Esophagus squamous epithelium (tissue), 5 donors: Measurements from ENCODE around the gene ABCB9. TPM values are rescaled to one million over a fixed set of nuclear protein-coding genes. Genes with fewer than 3 reads are reported as not detected.

Source experiments
- DNase-seq: peaks from one replicate; lab custom pipeline; 2025; lab: John Stamatoyannopoulos, UW
- H3K27ac ChIP-seq, 4 donors: fragments of 200-600 bp; sonication (generic); one replicate each; pipeline ENCODE4 v1.5.1; 2016 to 2019; ENCODE audit warnings: mild to moderate bottlenecking in 1 of 4
- H3K27me3 ChIP-seq, 4 donors: fragments of 200-600 bp; sonication (generic); 1 replicate in 3 of 4; 2 replicates in 1 of 4; pipeline versions ENCODE4 v1.5.1 to v1.6.0; 2017 to 2021; ENCODE audit warnings: antibody characterized with exemption in 1 of 4
- H3K36me3 ChIP-seq, 3 donors: fragments of 200-600 bp; sonication (generic); one replicate each; pipeline ENCODE4 v1.5.1; 2016 to 2019
- H3K4me1 ChIP-seq, 3 donors: fragments of 200-600 bp; sonication (generic); one replicate each; pipeline ENCODE4 v1.5.1; 2017 to 2019
- H3K4me3 ChIP-seq, 4 donors: fragments of 200-600 bp; sonication (generic); 1 replicate in 3 of 4; 2 replicates in 1 of 4; pipeline ENCODE4 v1.5.1; 2016 to 2019; ENCODE audit warnings: mild to moderate bottlenecking in 2 of 4, moderate library complexity in 1 of 4
- H3K9me3 ChIP-seq, 3 donors: fragments of 200-600 bp; sonication (generic); one replicate each; pipeline ENCODE4 v1.5.1; 2016 to 2019
- POLR2A ChIP-seq, 4 donors: fragments of 450-650 bp; IDR thresholded peaks; one replicate each; pipeline ENCODE4 v1.6.1; 2017; ENCODE audit warnings: antibody characterized with exemption in 4 of 4, mild to moderate bottlenecking in 4 of 4, moderate library complexity in 3 of 4
- WGBS, 2 donors: methylation state at CpG; one replicate each; pipeline ENCODE4 v1.1.5; 2018; 5-methylcytosine and 5-hydroxymethylcytosine counted together
- intact Hi-C: fragments of 100-400 bp; cut with DNase I; formaldehyde crosslinking; loops from one replicate; pipeline ENCODE4 v1.15.0; 2022
- total RNA-seq, 4 donors: library from RNA; depleted of rRNA; stranded (reverse); fragments of >200 nt; gene quantifications; one replicate each; pipeline ENCODE4 v1.1.0, GENCODE V29; 2016
- TF ChIP-seq, protein P1 (sequence below), 6 experiments: fragments of 450-650 bp in 4 of 6; fragments of 200-600 bp in 2 of 6; sonication (generic) in 2 of 6; IDR thresholded peaks; one replicate each; pipeline ENCODE4 v1.5.1; 2016 to 2019; ENCODE audit warnings: antibody characterized with exemption in 6 of 6, mild to moderate bottlenecking in 4 of 6, moderate library complexity in 4 of 6
- donor health status: DM: yes; HTN: yes; CAD: no.

The ABCB9 gene
- total RNA-seq, 4 donors from 2014 or later = 2.9 to 5.5 (median 3.3) TPM

DNA sequence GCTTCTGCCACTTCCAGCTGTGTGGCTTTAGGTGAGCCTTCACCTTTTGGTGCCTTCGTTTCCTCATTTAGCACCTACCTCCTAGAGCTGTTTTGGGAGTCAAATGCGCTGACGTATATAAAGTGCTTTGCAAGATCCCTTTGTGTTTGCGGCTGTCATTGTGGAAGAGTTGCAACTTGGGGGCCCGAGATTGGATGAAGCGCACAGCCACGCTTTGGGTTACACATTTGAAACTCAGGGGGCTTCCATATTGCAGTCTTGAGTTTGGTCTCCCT lies 13.6 kb upstream of the ABCB9 start:
- intact Hi-C loops = no loop called here
- Histone ChIP-seq H3K9me3 (no peaks in the 10 kb centered on the region), H3K27me3 (no peaks in the 10 kb centered on the region), H3K27ac (peak overlapping the region; percentile 85 to 95 (median 92)), H3K4me1 (peaks cover 64 to 87% (median 68%) of the 10 kb centered on the region in 3 donors), H3K36me3 (peaks cover 0 to 48% (median 0%) of the 10 kb centered on the region in 3 donors), H3K4me3 (peak overlapping the region; percentile 77 to 100 (median 90))
- TF ChIP-seq POLR2A (IDR thresholded peaks at IDR 0.05) = peak in 1 of 4 donors; percentile 25
- TF ChIP-seq, protein P1, sequence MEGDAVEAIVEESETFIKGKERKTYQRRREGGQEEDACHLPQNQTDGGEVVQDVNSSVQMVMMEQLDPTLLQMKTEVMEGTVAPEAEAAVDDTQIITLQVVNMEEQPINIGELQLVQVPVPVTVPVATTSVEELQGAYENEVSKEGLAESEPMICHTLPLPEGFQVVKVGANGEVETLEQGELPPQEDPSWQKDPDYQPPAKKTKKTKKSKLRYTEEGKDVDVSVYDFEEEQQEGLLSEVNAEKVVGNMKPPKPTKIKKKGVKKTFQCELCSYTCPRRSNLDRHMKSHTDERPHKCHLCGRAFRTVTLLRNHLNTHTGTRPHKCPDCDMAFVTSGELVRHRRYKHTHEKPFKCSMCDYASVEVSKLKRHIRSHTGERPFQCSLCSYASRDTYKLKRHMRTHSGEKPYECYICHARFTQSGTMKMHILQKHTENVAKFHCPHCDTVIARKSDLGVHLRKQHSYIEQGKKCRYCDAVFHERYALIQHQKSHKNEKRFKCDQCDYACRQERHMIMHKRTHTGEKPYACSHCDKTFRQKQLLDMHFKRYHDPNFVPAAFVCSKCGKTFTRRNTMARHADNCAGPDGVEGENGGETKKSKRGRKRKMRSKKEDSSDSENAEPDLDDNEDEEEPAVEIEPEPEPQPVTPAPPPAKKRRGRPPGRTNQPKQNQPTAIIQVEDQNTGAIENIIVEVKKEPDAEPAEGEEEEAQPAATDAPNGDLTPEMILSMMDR (IDR thresholded peaks at IDR 0.05) = no peak
- WGBS, 2 donors = 6% methylated on average over 5 of the region's 7 CpGs; no CpG with 5 or more reads in 1 of the 2 donors
- no peak for DNase-seq

DNA sequence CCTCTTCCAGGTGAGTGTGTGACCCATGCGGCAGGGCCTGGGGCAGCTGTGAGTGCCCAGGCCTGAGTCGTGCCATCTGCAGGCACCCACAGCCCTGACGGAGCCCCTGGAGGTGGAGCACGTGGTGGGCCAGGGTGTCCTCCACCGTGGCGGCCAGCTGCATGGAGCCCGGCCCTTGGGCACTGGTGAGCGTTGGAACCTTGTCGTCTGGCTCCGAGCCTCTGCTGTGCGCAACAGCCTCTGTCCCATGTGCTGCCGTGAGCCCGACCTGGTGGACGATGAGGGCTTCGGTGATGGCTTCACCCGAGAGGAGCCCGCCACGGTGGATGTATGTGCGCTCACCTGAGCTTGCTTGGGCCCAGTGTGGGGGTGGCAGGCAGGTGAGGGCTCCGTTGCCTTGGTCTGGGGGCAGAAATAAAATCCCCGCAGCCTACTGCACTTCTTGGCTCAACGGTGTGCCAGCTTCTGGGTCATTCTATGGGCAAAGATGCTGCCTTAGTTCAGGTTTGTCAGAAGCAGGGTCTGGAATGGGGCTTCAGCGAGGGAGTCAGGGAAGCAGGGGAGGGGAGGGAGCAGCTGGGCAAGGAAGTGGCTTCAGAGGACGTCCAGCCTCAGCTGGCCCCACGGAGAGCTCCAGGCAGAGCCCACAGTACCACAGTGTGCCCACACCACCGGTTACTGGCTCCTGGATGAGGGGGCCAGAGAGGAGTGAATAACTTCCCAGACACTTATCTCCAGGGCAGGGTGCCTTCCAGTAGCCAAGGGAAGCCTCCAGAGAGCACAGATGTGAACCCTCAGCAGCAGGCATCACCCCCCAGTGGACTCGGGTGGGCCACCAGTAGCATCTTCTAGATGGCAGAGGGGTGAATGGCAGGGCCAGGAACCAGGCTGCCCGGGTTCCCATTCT lies 13.0 kb upstream of the ABCB9 start:
- Histone ChIP-seq H3K4me3 (peak overlapping the region; percentile 77 to 100 (median 90)), H3K27ac (peak overlapping the region in 3 of 4 donors; percentile 85 to 95 (median 93)), H3K27me3 (no peaks in the 10 kb centered on the region), H3K4me1 (peaks cover 59 to 81% (median 62%) of the 10 kb centered on the region in 3 donors), H3K9me3 (no peaks in the 10 kb centered on the region), H3K36me3 (peaks cover 0 to 48% (median 0%) of the 10 kb centered on the region in 3 donors)
- WGBS, 2 donors = 29 to 32% methylated on average over 5 to 7 of the region's 28 CpGs
- TF ChIP-seq, protein P1 (IDR thresholded peaks at IDR 0.05) = no peak
- no peak for TF ChIP-seq POLR2A (IDR thresholded peaks at IDR 0.05)
- DNase-seq = no peak
- intact Hi-C loops = no loop called here

DNA sequence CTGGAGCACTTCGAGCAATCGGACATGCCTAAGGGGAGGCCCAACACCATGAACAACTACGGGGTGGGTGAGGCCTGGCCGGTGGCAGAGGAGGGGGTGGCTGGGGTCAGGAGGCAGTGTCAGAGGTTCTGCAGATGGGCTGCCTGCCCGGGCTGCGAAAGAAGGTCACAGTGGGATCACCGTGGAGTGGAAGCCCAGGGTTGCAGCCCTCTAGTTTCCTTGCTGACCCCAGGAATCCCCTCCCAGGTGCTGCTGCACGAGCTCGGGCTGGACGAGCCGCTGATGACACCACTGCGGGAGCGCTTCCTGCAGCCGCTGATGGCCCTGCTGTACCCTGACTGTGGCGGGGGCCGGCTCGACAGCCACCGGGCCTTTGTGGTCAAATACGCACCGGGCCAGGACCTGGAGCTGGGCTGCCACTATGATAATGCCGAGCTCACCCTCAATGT lies 12.3 kb upstream of the ABCB9 start:
- Histone ChIP-seq H3K36me3 (peaks cover 0 to 42% (median 0%) of the 10 kb centered on the region in 3 donors), H3K27me3 (no peaks in the 10 kb centered on the region), H3K9me3 (no peaks in the 10 kb centered on the region), H3K4me1 (peaks cover 58 to 81% (median 61%) of the 10 kb centered on the region in 3 donors), H3K4me3 (no peak overlapping the region), H3K27ac (no peak overlapping the region)
- WGBS, 2 donors = 65 to 100% methylated on average over 1 to 9 of the region's 21 CpGs
- intact Hi-C loops = no loop called here
- DNase-seq = no peak
- TF ChIP-seq, protein P1 (IDR thresholded peaks at IDR 0.05) = no peak
- TF ChIP-seq POLR2A (IDR thresholded peaks at IDR 0.05) = no peak

DNA sequence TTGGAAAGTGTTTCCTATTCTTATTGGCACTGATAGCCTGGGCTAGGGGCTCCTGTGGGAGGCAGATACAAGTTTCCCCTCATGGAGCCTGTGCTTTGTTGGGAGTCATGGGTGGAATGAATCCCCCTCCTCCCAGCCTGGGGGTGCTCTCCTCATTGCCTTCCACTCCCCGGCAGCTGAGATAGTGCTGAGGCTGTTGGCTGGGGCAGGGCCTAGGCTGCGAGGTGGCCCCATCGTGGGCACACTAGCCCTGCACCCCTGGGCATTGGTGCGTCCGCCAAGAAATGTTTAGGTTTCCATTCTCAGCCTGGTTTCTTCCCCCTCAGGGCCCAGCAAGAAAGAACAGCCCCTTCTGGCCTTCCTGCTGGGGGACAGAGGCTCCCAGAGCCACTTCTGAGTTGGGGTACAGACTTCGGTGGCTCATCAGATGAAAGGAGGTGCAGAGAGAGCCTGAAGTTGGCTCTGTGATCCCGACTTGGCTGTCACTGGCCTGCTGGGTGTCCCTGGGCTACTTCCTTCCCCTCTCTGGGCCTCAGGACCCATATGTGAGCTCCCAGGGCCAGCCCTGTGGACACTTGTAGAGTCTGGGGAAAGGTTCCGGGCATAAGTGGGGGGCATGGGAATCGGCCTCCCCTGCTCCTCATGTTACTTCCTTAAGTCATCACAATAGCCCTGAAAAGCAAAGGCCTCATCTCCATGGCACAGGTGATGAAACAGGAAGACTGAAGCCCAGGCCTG lies 11.6 kb upstream of the ABCB9 start:
- H3K36me3 ChIP-seq = peaks cover 0 to 35% (median 0%) of the 10 kb centered on the region in 3 donors
- H3K4me3 ChIP-seq = no peak overlapping the region
- 73 to 100% methylated on average over 1 to 3 of the region's 9 CpGs for WGBS, 2 donors
- peaks cover 51 to 75% (median 55%) of the 10 kb centered on the region in 3 donors for H3K4me1 ChIP-seq
- no peaks in the 10 kb centered on the region for H3K27me3 ChIP-seq
- no peaks in the 10 kb centered on the region for H3K9me3 ChIP-seq
- DNase-seq = no peak
- intact Hi-C loops = no loop called here
- no peak overlapping the region for H3K27ac ChIP-seq
- TF ChIP-seq, protein P1 (IDR thresholded peaks at IDR 0.05) = no peak
- TF ChIP-seq POLR2A (IDR thresholded peaks at IDR 0.05) = no peak
